Measurements from ENCODE around the gene ARL3. TPM values are rescaled to one million over a fixed set of nuclear protein-coding genes. Genes with fewer than 3 reads are reported as not detected.
"Not testable (repeated sequence)": the region's sequence is repeated elsewhere in the genome, so short reads cannot be mapped to it uniquely, and the experiment has no call there.

Gene ARL3
- total RNA-seq, 1 experiment from 2014 or later = 13.3 TPM

DNA sequence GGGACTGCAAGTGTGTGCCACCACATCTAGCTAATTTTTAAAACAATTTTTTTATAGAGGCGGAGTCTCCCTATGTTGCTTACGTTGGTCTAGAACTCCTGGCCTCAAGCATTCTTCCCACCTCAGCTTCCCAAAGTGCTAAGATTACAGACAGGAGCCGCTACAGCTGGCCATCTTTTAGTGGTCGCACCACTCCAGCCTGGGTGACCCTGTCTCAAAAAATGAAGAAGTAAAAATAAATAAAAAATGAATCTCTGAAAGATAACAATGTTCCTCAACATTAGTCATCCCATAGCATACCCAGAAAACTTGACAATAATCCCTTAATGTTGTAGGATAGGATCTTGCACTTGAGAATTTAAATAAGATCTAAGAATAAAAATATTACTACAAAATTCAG, 47.8 kb upstream of the ARL3 start:
- DNase-seq (ENCODE audit: low spot score) (no peak), ATAC-seq (no peak)
- Mint-ChIP-seq H3K9me3 (peaks cover 4% of the 10 kb centered on the region; the same call in 1 of the 2 replicates), H3K27ac (no peak overlapping the region), H3K36me3 (peaks cover 17% of the 10 kb centered on the region; the same call in 1 of the 2 replicates), H3K4me3 (no peak overlapping the region), H3K4me1 (peaks cover 8% of the 10 kb centered on the region; the same call in 1 of the 2 replicates), H3K27me3 (ENCODE audit: low read depth) (no peaks in the 10 kb centered on the region)
- no peak for TF ChIP-seq SOX15 (CRISPR knock-in tag; IDR thresholded peaks at IDR 0.05)
- TF ChIP-seq, protein P1, sequence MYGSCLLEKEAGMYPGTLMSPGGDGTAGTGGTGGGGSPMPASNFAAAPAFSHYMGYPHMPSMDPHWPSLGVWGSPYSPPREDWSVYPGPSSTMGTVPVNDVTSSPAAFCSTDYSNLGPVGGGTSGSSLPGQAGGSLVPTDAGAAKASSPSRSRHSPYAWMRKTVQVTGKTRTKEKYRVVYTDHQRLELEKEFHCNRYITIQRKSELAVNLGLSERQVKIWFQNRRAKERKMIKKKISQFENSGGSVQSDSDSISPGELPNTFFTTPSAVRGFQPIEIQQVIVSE (CRISPR knock-in tag; IDR thresholded peaks at IDR 0.05; ENCODE audit: borderline replicate concordance) = no peak
- no peak for TF ChIP-seq FOXK1 (CRISPR knock-in tag; IDR thresholded peaks at IDR 0.05)
- TF ChIP-seq CBFB (CRISPR knock-in tag; IDR thresholded peaks at IDR 0.05; ENCODE audit: low read depth) = no peak
- TF ChIP-seq, protein P2, sequence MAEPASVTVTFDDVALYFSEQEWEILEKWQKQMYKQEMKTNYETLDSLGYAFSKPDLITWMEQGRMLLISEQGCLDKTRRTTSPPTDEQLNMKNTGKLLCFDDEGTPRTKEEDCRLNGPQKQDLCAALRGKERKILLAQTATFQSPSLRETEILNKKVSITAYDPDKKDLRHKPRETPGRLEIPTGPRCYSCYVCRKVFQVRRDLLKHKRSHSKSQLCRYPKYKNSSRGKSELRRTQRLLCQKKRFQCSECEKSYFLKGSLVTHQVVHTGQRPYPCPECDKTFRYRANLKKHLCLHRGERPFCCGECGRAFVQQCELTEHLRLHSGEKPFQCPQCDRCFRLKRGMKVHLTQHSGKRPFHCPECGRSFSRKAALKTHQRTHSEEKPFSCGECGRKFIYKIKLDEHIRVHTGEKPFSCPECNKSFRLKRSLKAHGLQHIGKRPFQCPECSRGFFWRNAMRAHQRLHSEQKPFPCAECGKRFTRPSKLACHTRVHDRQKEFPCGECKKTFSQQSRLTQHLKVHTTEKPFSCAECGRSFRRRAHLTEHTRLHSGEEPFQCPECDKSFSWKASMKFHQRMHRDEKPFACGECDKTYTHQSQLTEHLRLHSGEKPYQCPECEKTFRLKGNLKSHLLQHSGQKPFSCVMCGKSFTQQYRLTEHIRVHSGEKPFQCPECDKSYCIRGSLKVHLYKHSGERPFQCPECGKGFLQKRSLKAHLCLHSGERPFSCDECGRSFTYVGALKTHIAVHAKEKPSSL (CRISPR knock-in tag; conservative IDR thresholded peaks at IDR 0.05) = no peak
- TF ChIP-seq TEAD4 (CRISPR knock-in tag; IDR thresholded peaks at IDR 0.05) = no peak
- no peak for TF ChIP-seq JAZF1 (CRISPR knock-in tag; IDR thresholded peaks at IDR 0.05)
- TF ChIP-seq, protein P3, sequence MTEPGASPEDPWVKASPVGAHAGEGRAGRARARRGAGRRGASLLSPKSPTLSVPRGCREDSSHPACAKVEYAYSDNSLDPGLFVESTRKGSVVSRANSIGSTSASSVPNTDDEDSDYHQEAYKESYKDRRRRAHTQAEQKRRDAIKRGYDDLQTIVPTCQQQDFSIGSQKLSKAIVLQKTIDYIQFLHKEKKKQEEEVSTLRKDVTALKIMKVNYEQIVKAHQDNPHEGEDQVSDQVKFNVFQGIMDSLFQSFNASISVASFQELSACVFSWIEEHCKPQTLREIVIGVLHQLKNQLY (CRISPR knock-in tag; IDR thresholded peaks at IDR 0.05) = no peak
- TF ChIP-seq, protein P4, sequence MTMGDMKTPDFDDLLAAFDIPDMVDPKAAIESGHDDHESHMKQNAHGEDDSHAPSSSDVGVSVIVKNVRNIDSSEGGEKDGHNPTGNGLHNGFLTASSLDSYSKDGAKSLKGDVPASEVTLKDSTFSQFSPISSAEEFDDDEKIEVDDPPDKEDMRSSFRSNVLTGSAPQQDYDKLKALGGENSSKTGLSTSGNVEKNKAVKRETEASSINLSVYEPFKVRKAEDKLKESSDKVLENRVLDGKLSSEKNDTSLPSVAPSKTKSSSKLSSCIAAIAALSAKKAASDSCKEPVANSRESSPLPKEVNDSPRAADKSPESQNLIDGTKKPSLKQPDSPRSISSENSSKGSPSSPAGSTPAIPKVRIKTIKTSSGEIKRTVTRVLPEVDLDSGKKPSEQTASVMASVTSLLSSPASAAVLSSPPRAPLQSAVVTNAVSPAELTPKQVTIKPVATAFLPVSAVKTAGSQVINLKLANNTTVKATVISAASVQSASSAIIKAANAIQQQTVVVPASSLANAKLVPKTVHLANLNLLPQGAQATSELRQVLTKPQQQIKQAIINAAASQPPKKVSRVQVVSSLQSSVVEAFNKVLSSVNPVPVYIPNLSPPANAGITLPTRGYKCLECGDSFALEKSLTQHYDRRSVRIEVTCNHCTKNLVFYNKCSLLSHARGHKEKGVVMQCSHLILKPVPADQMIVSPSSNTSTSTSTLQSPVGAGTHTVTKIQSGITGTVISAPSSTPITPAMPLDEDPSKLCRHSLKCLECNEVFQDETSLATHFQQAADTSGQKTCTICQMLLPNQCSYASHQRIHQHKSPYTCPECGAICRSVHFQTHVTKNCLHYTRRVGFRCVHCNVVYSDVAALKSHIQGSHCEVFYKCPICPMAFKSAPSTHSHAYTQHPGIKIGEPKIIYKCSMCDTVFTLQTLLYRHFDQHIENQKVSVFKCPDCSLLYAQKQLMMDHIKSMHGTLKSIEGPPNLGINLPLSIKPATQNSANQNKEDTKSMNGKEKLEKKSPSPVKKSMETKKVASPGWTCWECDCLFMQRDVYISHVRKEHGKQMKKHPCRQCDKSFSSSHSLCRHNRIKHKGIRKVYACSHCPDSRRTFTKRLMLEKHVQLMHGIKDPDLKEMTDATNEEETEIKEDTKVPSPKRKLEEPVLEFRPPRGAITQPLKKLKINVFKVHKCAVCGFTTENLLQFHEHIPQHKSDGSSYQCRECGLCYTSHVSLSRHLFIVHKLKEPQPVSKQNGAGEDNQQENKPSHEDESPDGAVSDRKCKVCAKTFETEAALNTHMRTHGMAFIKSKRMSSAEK (CRISPR knock-in tag; IDR thresholded peaks at IDR 0.05; ENCODE audit: borderline replicate concordance) = no peak
- TF ChIP-seq ZNF121 (CRISPR knock-in tag; IDR thresholded peaks at IDR 0.05) = no peak
- TF ChIP-seq FOXP1 (CRISPR knock-in tag; IDR thresholded peaks at IDR 0.05; ENCODE audit: borderline replicate concordance) = no peak
- TF ChIP-seq SP1 (CRISPR knock-in tag; conservative IDR thresholded peaks at IDR 0.05) = no peak
- ChIA-PET POLR2A (no interaction called here), CTCF (no interaction called here)

DNA sequence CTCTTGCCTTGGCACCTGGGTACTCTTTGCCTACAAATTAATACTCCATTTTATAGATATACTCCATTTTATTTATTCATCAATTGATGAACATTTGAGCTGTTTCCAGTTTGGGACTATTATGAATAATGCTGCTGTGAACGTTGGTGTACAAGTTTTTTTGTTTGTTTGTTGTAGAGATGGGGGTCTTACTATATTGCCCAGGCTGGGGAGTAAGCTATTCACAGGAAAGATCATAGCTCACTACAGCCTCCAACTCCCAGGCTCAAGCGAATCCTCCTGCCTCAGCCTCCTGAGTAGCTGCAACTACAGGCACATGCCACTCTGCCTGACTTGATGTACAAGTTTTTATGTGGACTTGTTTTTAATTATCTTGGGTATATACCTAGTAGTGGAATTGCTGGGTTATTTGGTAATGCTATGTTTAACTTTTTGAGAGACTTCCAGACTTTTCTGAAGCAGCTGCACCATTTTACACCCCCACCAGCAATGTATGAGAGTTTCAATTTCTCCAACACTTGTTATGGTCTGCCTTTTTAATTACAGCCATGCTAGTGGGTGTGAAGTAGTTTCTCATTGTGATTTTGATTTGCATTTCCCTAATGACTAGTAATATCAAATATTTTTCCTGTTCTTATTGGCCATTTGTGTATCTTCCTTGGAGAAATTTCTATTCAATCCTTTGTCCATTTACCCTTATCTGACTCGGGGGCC, 45.5 kb upstream of the ARL3 start:
- DNase-seq (ENCODE audit: low spot score) (no peak), ATAC-seq (no peak)
- ChIA-PET POLR2A (no interaction called here), CTCF (no interaction called here)
- H3K36me3 Mint-ChIP-seq = peaks cover 8% of the 10 kb centered on the region; the same call in 1 of the 2 replicates
- no peak overlapping the region for H3K27ac Mint-ChIP-seq
- H3K4me3 Mint-ChIP-seq = no peak overlapping the region
- peaks cover 4% of the 10 kb centered on the region; the same call in 1 of the 2 replicates for H3K9me3 Mint-ChIP-seq
- peaks cover 8% of the 10 kb centered on the region; the same call in 1 of the 2 replicates for H3K4me1 Mint-ChIP-seq
- H3K27me3 Mint-ChIP-seq (ENCODE audit: low read depth) = no peaks in the 10 kb centered on the region
- TF ChIP-seq, protein P5, sequence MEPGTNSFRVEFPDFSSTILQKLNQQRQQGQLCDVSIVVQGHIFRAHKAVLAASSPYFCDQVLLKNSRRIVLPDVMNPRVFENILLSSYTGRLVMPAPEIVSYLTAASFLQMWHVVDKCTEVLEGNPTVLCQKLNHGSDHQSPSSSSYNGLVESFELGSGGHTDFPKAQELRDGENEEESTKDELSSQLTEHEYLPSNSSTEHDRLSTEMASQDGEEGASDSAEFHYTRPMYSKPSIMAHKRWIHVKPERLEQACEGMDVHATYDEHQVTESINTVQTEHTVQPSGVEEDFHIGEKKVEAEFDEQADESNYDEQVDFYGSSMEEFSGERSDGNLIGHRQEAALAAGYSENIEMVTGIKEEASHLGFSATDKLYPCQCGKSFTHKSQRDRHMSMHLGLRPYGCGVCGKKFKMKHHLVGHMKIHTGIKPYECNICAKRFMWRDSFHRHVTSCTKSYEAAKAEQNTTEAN (CRISPR knock-in tag; IDR thresholded peaks at IDR 0.05) = no peak
- TF ChIP-seq ZNF671 (CRISPR knock-in tag; IDR thresholded peaks at IDR 0.05) = no peak

DNA sequence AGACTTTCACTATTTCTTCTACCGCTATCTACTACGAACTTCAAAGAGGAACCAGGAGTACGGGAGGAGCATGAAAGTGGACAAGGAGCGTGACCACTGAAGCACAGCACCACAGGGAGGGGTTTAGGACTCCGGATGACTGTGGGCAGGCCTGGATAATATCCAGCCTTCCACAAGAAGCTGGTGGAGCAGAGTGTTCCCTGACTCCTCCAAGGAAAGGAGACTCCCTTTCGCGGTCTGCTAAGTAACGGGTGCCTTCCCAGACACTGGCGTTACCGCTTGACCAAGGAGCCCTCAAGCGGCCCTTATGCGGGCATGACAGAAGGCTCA, 44.7 kb upstream of the ARL3 start:
- CTCF ChIA-PET; ATAC-seq; H3K4me3 Mint-ChIP-seq; H3K27me3 Mint-ChIP-seq (ENCODE audit: low read depth); POLR2A ChIA-PET; H3K4me1 Mint-ChIP-seq; H3K36me3 Mint-ChIP-seq; DNase-seq (ENCODE audit: low spot score); H3K9me3 Mint-ChIP-seq: not testable (repeated sequence)
- H3K27ac Mint-ChIP-seq = peak overlapping the region; percentile 26; the same call in 1 of the 2 replicates

All from WTC11 (cell line).